Measurements from ENCODE around the gene NRXN2.

The NRXN2 gene

DNA sequence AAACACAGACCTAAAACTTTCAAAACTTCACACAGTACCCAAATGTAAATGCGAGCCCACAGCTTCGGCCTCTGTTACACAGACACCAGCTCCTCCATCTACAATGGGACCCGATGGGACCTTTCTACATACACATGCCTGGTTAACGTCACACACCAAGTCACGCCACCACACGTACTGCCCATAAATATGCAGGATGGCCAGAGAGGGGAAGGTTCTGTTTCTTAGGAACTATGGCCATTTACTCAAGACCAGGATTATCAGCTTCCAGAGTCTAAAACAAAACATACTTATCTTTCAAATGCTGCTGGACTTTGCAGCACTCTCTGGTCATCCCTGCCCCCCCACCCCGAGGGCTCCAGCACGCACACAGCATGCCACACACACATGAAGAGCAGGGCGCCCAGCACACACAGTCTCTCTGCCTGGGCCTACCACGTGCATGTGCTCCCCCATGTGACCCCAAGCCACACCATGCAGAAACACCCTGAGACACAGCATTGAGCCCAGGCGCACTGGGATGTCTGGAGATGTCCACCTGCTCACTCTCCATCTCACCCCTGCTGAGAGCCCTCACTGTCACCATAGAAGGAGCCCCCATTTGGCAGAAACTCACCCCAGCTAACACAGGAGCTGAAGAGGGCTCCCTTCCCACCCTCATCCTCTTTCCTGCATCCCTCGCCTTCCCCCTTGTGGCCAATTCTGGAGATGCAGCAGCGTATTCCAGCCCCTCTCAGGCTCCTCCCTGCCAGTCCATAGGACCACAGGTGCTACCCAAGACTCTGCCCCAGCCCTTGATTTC lies 70.2 kb downstream of the NRXN2 start:
- Histone ChIP-seq H3K27me3 (ENCODE audit: control insufficient read depth, insufficient read depth, low read length, poor library complexity, severe bottlenecking) (no peaks in the 10 kb centered on the region), H3K36me3 (ENCODE audit: control insufficient read depth, insufficient read depth, low read length) (no peaks in the 10 kb centered on the region), H3K9me3 (ENCODE audit: control insufficient read depth, low read length) (no peaks in the 10 kb centered on the region), H3K4me1 (ENCODE audit: control insufficient read depth, insufficient read depth, low read length) (peaks cover 8% of the 10 kb centered on the region), H3K27ac (ENCODE audit: insufficient read depth, low read depth, low read length, poor library complexity, severe bottlenecking) (no peak overlapping the region), H3K4me3 (ENCODE audit: insufficient read depth, low read depth, low read length) (no peak overlapping the region)
- WGBS, 2 experiments: 63 to 64% methylated on average over 13 of the region's 13 CpGs

DNA sequence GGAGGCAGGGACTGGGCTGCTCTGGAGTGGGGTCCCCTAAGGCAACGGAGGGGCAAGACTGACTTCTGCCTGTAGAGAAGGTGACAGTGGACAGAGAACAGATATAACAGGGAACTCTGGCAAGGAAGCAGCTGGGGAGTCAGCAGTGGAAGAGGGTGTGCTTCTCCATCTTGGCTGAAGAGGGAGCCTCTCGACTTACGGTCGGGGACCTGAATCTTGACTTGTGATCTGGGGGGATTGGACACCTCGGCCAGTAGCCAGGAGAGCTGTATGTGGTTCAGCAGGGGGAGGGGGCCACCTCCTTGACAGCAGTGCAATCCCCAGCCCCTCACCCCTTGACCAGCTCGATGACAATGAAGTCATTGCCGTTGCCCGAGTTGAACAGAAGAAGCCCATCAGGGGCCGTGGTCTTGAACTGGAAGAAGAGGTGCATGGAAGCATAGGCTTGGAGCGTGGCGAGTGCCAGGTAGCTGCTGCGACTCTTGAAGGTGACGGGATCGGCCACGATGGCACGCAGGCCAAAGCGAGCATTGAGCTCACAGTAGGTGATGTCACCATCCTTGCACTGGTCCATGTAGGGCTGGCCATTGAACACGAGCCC lies 72.0 kb downstream of the NRXN2 start:
- Histone ChIP-seq H3K36me3 (ENCODE audit: control insufficient read depth, insufficient read depth, low read length) (no peaks in the 10 kb centered on the region), H3K27me3 (ENCODE audit: control insufficient read depth, insufficient read depth, low read length, poor library complexity, severe bottlenecking) (no peaks in the 10 kb centered on the region), H3K4me1 (ENCODE audit: control insufficient read depth, insufficient read depth, low read length) (peaks cover 8% of the 10 kb centered on the region), H3K9me3 (ENCODE audit: control insufficient read depth, low read length) (no peaks in the 10 kb centered on the region), H3K27ac (ENCODE audit: insufficient read depth, low read depth, low read length, poor library complexity, severe bottlenecking) (no peak overlapping the region), H3K4me3 (ENCODE audit: insufficient read depth, low read depth, low read length) (no peak overlapping the region)
- WGBS, 2 experiments: 67% methylated on average over 18 of the region's 18 CpGs

DNA sequence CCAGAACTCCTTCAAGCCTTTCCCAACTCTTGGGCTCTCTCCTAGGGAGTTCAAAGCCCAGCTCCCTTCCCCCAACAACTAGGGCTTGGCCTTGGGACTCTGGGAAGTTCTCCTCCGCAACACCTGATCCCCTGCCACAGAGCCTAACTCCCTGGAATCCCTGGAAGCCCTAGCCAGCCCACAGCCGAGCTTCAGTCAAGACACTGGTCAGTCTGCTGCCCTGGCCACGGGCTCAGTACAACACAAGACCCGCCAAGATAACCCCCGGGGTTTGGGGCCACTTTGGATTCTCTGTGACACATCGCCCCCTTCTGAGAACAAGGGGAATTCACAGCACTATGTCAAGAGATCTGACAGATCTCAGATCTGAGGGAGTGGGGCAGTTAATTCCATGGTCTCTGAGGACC lies 73.7 kb downstream of the NRXN2 start:
- 20 to 22% methylated on average over 6 of the region's 6 CpGs for WGBS, 2 experiments
- H3K36me3 ChIP-seq (ENCODE audit: control insufficient read depth, insufficient read depth, low read length): no peaks in the 10 kb centered on the region
- no peaks in the 10 kb centered on the region for H3K9me3 ChIP-seq (ENCODE audit: control insufficient read depth, low read length)
- H3K4me3 ChIP-seq (ENCODE audit: insufficient read depth, low read depth, low read length): no peak overlapping the region
- peaks cover 14% of the 10 kb centered on the region for H3K4me1 ChIP-seq (ENCODE audit: control insufficient read depth, insufficient read depth, low read length)
- no peak overlapping the region for H3K27ac ChIP-seq (ENCODE audit: insufficient read depth, low read depth, low read length, poor library complexity, severe bottlenecking)
- peaks cover 4% of the 10 kb centered on the region for H3K27me3 ChIP-seq (ENCODE audit: control insufficient read depth, insufficient read depth, low read length, poor library complexity, severe bottlenecking)

DNA sequence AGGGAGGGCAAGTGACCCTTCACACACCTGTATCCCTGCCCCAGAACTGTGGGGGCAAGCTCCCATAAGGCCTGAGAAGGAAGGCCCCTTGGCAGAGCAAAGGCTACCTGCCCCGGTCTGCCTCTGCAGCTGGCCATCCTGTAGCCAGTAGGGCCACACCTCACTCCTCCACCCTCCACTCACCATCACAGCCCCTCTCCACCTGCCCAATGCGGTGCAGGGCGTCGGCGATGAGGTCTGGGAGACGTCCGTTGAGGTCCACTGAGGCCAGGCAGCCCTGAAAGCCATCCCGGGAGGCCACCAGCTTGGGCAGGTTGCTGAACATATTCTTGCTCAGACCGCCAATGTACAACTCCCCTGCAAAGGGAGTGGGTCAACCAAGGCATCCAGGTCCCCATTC lies 74.4 kb downstream of the NRXN2 start:
- 89 to 95% methylated on average over 9 of the region's 9 CpGs for WGBS, 2 experiments
- Histone ChIP-seq H3K36me3 (ENCODE audit: control insufficient read depth, insufficient read depth, low read length) (no peaks in the 10 kb centered on the region), H3K9me3 (ENCODE audit: control insufficient read depth, low read length) (no peaks in the 10 kb centered on the region), H3K27ac (ENCODE audit: insufficient read depth, low read depth, low read length, poor library complexity, severe bottlenecking) (no peak overlapping the region), H3K4me3 (ENCODE audit: insufficient read depth, low read depth, low read length) (no peak overlapping the region), H3K27me3 (ENCODE audit: control insufficient read depth, insufficient read depth, low read length, poor library complexity, severe bottlenecking) (peaks cover 10% of the 10 kb centered on the region), H3K4me1 (ENCODE audit: control insufficient read depth, insufficient read depth, low read length) (peaks cover 19% of the 10 kb centered on the region)

DNA sequence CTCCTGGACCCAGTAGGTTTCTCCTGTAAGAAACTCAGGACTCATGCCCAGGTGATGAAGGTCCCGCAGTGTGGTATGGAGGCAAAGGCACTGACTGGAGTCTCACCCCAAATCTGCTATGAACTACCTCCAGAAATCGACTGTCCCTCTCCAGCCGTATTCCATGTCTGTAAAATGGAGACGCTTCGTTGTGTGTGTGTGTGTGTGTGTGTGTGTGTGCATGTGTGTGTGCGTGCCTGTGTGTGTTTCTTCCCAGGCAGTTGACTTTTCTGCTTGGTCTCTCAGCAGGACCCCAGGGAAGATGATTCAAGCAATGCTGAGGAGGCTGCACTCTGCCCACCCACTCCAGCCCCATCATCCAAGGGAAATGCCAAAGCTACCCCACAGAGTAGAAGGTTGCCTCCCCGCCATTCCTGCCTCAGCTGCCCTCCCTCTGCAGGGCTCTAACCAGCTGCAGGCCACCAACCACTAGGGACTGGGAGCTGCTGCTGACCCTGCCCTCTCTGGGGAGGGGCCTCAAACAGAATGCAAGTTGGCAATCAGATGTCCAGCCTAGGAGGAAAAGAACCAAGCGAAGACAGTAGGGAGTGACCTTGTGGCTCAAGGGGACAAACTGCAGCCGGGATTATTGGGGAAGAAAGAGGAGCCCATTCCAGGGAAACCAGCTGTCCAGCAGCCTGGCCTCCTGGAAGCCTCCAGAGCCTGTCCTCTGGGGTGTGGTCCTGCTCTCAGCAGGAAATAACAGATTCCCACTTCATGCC lies 75.8 kb downstream of the NRXN2 start:
- H3K4me1 ChIP-seq (ENCODE audit: control insufficient read depth, insufficient read depth, low read length): peaks cover 21% of the 10 kb centered on the region
- H3K27me3 ChIP-seq (ENCODE audit: control insufficient read depth, insufficient read depth, low read length, poor library complexity, severe bottlenecking): peaks cover 21% of the 10 kb centered on the region
- no peaks in the 10 kb centered on the region for H3K9me3 ChIP-seq (ENCODE audit: control insufficient read depth, low read length)
- no peaks in the 10 kb centered on the region for H3K36me3 ChIP-seq (ENCODE audit: control insufficient read depth, insufficient read depth, low read length)
- no peak overlapping the region for H3K27ac ChIP-seq (ENCODE audit: insufficient read depth, low read depth, low read length, poor library complexity, severe bottlenecking)
- whole genome bisulfite sequencing, 2 experiments: 77 to 84% methylated on average over 9 of the region's 9 CpGs
- H3K4me3 ChIP-seq (ENCODE audit: insufficient read depth, low read depth, low read length): no peak overlapping the region

DNA sequence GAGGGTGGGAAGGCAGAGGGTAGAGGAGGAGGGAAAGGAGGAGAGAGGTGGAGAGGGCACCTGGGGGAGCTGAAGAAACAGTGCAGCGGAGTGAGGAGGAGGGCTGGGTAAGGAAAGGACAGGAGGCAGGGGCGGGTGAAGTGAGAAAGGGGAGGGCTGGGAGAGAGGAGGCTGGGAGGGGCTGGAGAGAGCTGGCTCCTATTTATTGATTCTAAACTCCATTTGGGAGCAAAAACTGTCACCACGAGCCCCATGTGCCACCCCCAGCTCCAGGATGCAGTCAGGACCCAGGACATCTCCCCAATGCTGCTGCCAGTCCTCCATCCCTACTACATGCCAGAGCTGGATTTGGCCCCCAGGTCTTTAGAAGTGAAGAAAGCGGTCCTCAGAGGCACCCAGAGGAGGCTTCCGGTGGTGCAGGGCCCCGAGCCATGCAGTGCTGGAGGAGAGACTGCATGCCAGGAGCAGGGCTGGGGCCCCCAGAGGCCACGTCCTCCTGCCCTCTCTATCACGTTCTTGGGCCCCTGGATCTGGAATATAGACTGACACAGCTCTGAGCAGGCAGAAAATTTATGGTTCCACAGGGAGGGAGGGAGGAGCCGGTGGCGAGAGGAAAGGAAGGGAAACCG lies 78.2 kb downstream of the NRXN2 start:
- Histone ChIP-seq H3K27ac (ENCODE audit: insufficient read depth, low read depth, low read length, poor library complexity, severe bottlenecking) (no peak overlapping the region), H3K4me3 (ENCODE audit: insufficient read depth, low read depth, low read length) (no peak overlapping the region), H3K27me3 (ENCODE audit: control insufficient read depth, insufficient read depth, low read length, poor library complexity, severe bottlenecking) (peaks cover 46% of the 10 kb centered on the region)

DNA sequence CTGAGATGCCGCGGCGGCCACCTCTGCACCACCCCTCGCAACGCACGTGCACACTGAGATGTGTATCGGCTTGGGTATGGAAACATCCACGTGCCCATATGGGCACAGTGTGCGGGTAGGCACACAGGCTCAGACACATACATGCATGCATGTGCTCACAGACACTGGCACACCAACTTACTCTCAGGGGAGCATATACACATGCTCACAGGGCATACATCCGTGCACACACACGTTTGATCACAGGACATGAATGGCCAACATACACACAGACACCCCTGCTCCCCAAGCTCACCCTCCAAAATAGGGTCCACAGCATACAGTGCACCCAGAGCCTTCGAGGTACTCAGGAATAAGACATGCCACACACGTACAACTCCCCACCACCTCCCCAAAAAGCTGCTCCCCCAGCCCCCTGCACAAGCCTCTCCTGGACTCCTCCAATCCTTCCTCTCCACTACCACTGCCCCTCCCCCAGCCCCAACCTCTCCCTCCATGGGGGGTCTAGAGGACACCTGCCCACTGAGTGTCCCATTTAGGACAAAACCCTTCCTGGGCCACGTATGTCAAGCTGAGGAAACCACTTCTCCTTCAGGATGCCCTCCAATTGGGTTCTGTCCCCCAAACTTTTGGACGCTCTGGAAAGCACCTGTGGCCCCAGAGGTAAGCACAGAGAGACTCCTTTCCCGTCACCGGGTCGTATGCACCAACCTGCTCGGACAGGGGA lies 78.9 kb downstream of the NRXN2 start:
- H3K4me1 ChIP-seq (ENCODE audit: control insufficient read depth, insufficient read depth, low read length): peaks cover 24% of the 10 kb centered on the region
- no peak overlapping the region for H3K27ac ChIP-seq (ENCODE audit: insufficient read depth, low read depth, low read length, poor library complexity, severe bottlenecking)
- H3K36me3 ChIP-seq (ENCODE audit: control insufficient read depth, insufficient read depth, low read length): no peaks in the 10 kb centered on the region
- H3K9me3 ChIP-seq (ENCODE audit: control insufficient read depth, low read length): no peaks in the 10 kb centered on the region
- WGBS, 2 experiments: 5% methylated on average over 19 of the region's 19 CpGs
- H3K4me3 ChIP-seq (ENCODE audit: insufficient read depth, low read depth, low read length): peak overlapping the region; percentile 42
- peaks cover 53% of the 10 kb centered on the region for H3K27me3 ChIP-seq (ENCODE audit: control insufficient read depth, insufficient read depth, low read length, poor library complexity, severe bottlenecking)

More for the DNA sequence above, 78.2 kb downstream of the NRXN2 start:
- H3K36me3 ChIP-seq (ENCODE audit: control insufficient read depth, insufficient read depth, low read length): no peaks in the 10 kb centered on the region
- H3K4me1 ChIP-seq (ENCODE audit: control insufficient read depth, insufficient read depth, low read length): peaks cover 27% of the 10 kb centered on the region
- 22 to 25% methylated on average over 11 of the region's 11 CpGs for WGBS, 2 experiments
- no peaks in the 10 kb centered on the region for H3K9me3 ChIP-seq (ENCODE audit: control insufficient read depth, low read length)

DNA sequence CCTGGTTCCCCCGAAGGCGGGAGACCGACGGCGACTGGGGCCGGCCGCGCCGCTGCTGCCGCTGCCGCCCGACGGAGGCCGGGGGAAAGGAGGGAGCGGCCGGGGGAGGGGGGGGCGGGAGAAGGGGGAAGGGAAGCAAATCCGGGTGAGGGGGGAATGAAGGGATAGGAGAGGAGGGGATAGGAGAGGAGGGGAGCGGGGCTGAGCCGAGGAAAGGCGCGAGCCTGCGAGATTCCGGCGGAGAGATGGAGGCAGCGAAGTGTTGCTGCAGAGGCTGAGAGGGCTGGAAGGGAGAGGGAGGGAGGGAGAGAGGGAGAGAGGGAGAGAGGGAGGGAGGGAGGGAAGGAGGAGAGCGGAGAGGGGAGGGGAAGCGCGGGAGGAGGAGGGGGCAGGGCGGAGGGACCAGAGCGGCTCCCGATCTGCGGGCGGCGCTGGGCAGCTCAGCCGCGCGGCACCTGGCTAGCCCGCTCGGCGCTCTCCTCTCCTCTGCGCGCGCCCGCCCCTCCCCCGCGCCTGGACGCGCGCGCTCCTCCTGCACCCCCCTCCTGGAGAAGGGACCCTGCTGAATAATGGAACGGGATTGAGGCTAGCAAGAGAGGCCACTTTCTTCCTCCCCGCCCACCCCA lies 79.6 kb downstream of the NRXN2 start:
- Histone ChIP-seq H3K9me3 (ENCODE audit: control insufficient read depth, low read length) (no peaks in the 10 kb centered on the region), H3K4me1 (ENCODE audit: control insufficient read depth, insufficient read depth, low read length) (peaks cover 22% of the 10 kb centered on the region), H3K4me3 (ENCODE audit: insufficient read depth, low read depth, low read length) (peak overlapping the region; percentile 42), H3K36me3 (ENCODE audit: control insufficient read depth, insufficient read depth, low read length) (no peaks in the 10 kb centered on the region), H3K27me3 (ENCODE audit: control insufficient read depth, insufficient read depth, low read length, poor library complexity, severe bottlenecking) (peaks cover 60% of the 10 kb centered on the region), H3K27ac (ENCODE audit: insufficient read depth, low read depth, low read length, poor library complexity, severe bottlenecking) (no peak overlapping the region)
- WGBS, 2 experiments: 1% methylated on average over 52 of the region's 53 CpGs

DNA sequence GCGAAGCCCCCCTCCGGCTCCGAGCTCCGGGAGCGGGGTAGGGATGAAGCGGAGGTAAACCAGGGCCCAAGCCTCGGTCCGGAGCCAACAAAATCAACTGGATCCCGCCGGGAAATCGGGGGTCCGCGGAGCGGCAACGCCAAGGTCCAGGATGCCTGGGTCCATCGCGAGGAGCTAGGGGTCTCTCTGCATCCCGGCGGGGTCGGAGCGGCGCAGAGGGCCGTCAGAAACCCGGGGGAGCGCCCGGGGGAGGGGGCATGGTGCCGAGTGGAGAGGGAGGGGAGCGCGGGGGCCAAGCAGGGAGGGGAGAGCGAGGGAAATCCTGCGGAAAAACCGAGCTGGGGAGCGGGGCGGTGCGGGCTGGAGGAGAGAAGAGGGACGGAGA lies 80.1 kb downstream of the NRXN2 start:
- H3K27ac ChIP-seq (ENCODE audit: insufficient read depth, low read depth, low read length, poor library complexity, severe bottlenecking): no peak overlapping the region
- H3K36me3 ChIP-seq (ENCODE audit: control insufficient read depth, insufficient read depth, low read length): no peaks in the 10 kb centered on the region
- peaks cover 64% of the 10 kb centered on the region for H3K27me3 ChIP-seq (ENCODE audit: control insufficient read depth, insufficient read depth, low read length, poor library complexity, severe bottlenecking)
- H3K9me3 ChIP-seq (ENCODE audit: control insufficient read depth, low read length): no peaks in the 10 kb centered on the region
- WGBS, 2 experiments: 0 to 1% methylated on average over 36 of the region's 36 CpGs
- H3K4me1 ChIP-seq (ENCODE audit: control insufficient read depth, insufficient read depth, low read length): peaks cover 22% of the 10 kb centered on the region
- peak overlapping the region; percentile 42 for H3K4me3 ChIP-seq (ENCODE audit: insufficient read depth, low read depth, low read length)
